Mesothelial cell of epicardium (in vitro differentiated cells): ENCODE measurements around the gene PLCB1. TPM values are rescaled to one million over a fixed set of nuclear protein-coding genes. Genes with fewer than 3 reads are reported as not detected.

Experiments
- DNase-seq, 2 experiments: peaks; one replicate each; pipeline ENCODE4 v3.0.0; 2021; ENCODE audit warnings: low spot score in 2 of 2; ENCODE audit not compliant: unreplicated experiment in 2 of 2
- H3K27ac Mint-ChIP-seq: 2 replicates; pipeline ENCODE4 v1.8.0; 2021; ENCODE audit warnings: mixed read lengths
- H3K27me3 Mint-ChIP-seq: 2 replicates; pipeline ENCODE4 v1.8.0; 2021; ENCODE audit warnings: low read depth, mixed read lengths
- H3K36me3 Mint-ChIP-seq: 2 replicates; pipeline ENCODE4 v1.8.0; 2021; ENCODE audit warnings: mixed read lengths
- H3K4me1 Mint-ChIP-seq: 2 replicates; pipeline ENCODE4 v1.8.0; 2021; ENCODE audit warnings: mixed read lengths
- H3K4me3 Mint-ChIP-seq: 2 replicates; pipeline ENCODE4 v1.8.0; 2021; ENCODE audit warnings: mild to moderate bottlenecking, moderate library complexity, mixed read lengths
- H3K9me3 Mint-ChIP-seq: 2 replicates; pipeline ENCODE4 v1.8.0; 2021; ENCODE audit warnings: mixed read lengths
- CTCF ChIP-seq: fragments of 200-600 bp; sonication (generic); IDR thresholded peaks from one replicate; pipeline ENCODE4 v1.5.0; 2021; ENCODE audit warnings: antibody characterized with exemption; ENCODE audit not compliant: unreplicated experiment
- total RNA-seq: library from RNA; stranded (reverse); gene quantifications from 3 replicates; pipeline ENCODE4 v1.2.1, GENCODE V29; 2021

Gene PLCB1
- total RNA-seq, 1 donor from 2014 or later = 41.5 TPM

- H3K27me3 Mint-ChIP-seq = no peaks in the 10 kb centered on the region
- no peak overlapping the region for H3K27ac Mint-ChIP-seq
- peaks cover 32% of the 10 kb centered on the region for H3K36me3 Mint-ChIP-seq
- no peak for DNase-seq
- peaks cover 29% of the 10 kb centered on the region for H3K9me3 Mint-ChIP-seq
- TF ChIP-seq CTCF = no peak
- H3K4me3 Mint-ChIP-seq = no peak overlapping the region
- no peaks in the 10 kb centered on the region for H3K4me1 Mint-ChIP-seq
These were observed 558.0 kb downstream of the PLCB1 start for GRCh38 chr20:8690074-8690473.

DNA sequence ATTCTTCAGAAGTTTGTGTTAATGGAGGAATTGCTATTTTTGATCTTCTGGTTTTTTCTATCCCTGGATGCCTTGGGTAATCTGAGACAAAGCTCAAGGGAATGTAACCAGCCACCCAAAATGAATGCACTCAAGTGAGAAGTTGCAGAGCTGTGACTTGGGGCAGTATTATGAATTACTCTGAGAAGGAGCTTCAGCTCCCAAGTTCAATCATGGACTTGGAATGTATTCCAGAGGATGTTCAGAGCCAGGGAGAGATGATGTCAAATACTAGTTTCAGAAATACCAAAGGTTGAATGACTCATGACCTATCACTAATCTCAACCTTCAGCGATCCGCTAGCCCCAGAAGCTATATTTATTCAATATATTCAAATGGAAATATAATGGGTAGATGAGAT, 561.6 kb downstream of the PLCB1 start:
- H3K4me1 Mint-ChIP-seq = no peaks in the 10 kb centered on the region
- no peak overlapping the region for H3K4me3 Mint-ChIP-seq
- TF ChIP-seq CTCF = no peak
- peaks cover 15% of the 10 kb centered on the region for H3K36me3 Mint-ChIP-seq
- no peaks in the 10 kb centered on the region for H3K27me3 Mint-ChIP-seq
- peaks cover 22% of the 10 kb centered on the region for H3K9me3 Mint-ChIP-seq
- no peak overlapping the region for H3K27ac Mint-ChIP-seq
- DNase-seq = no peak

DNA sequence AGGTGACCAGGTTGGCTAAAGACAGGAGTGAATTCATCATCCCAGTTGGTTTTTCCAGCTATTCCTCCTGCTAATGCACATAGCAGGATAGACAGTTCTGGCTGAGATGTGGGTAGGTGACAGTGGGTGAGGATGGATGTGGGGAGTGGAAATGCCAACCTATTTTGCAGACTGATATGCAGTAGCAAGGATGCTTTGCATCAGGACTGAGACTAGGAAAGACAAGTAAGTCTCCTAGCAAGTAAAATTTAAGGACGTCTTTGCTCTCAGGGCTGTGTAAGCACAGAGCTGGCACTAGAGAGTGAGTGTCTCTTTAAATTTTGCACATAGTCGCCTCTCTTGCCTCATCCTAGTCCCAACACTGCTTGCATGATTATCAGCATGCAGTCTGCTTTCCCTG, 568.7 kb downstream of the PLCB1 start:
- no peak overlapping the region for H3K4me3 Mint-ChIP-seq
- no peaks in the 10 kb centered on the region for H3K4me1 Mint-ChIP-seq
- H3K36me3 Mint-ChIP-seq = peaks cover 11% of the 10 kb centered on the region
- peaks cover 7% of the 10 kb centered on the region for H3K9me3 Mint-ChIP-seq
- no peak for TF ChIP-seq CTCF
- no peak for DNase-seq
- H3K27me3 Mint-ChIP-seq = no peaks in the 10 kb centered on the region
- no peak overlapping the region for H3K27ac Mint-ChIP-seq

DNA sequence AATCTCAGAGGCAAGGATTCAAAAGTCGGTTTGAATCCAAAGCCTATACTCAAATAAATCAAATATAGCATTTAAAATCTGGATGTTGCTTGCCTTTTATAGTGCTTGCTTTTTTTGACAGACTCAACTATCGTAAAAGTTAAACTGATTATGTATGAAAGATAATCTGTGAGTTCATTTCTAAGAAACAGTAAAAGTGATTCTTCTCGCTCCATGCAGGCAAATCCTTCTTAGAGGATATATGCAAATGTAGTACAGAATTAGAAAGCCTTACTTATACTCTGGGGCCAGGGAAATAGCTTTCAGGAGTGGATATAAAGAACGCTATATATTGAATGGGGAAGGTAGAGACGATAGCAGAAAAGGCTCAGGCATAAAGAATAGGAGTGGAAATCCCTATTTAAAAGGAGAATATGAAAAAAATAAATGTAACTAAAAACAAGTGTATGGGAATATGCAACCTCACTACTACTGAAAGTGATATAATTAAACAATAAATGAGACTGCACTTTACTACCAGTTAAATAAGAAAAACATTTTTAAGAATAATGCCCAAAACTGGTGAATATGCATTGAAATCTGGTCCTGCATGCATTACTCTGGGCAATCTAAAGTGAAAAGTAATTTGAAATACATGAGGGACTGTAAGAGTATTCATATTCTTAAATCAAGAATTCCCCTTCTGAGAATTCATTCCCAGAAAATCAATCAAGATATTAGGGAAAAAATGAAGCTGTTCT, 575.1 kb downstream of the PLCB1 start:
- Mint-ChIP-seq H3K27me3 (no peaks in the 10 kb centered on the region), H3K4me3 (no peak overlapping the region), H3K27ac (no peak overlapping the region), H3K36me3 (peaks cover 22% of the 10 kb centered on the region), H3K4me1 (no peaks in the 10 kb centered on the region), H3K9me3 (no peaks in the 10 kb centered on the region)
- no peak for DNase-seq
- TF ChIP-seq CTCF = no peak

DNA sequence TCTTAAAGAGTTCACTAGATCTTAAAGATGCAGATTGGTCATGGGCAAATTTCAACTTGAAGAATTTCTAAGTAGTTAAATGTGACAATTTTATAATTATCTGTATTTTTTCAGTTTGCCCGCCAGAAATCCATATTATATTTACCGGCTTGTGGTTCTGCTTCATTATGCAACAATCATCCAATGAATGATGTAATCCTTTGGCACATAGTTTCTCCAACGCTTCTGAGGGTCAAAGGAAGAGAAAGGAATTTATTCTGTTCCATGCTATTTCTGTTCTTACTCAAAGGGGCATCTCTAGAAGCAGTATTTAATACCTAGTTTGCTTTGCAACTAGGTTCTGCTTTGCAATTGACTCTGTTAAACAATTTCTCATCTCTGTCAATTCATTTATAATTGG, 577.6 kb downstream of the PLCB1 start:
- H3K27me3 Mint-ChIP-seq = no peaks in the 10 kb centered on the region
- H3K4me1 Mint-ChIP-seq = no peaks in the 10 kb centered on the region
- H3K36me3 Mint-ChIP-seq = peaks cover 22% of the 10 kb centered on the region
- no peak overlapping the region for H3K4me3 Mint-ChIP-seq
- H3K27ac Mint-ChIP-seq = no peak overlapping the region
- no peaks in the 10 kb centered on the region for H3K9me3 Mint-ChIP-seq
- DNase-seq = no peak
- TF ChIP-seq CTCF = no peak

- no peaks in the 10 kb centered on the region for H3K27me3 Mint-ChIP-seq
- no peaks in the 10 kb centered on the region for H3K4me1 Mint-ChIP-seq
- no peaks in the 10 kb centered on the region for H3K9me3 Mint-ChIP-seq
- H3K36me3 Mint-ChIP-seq = peaks cover 14% of the 10 kb centered on the region
- no peak for TF ChIP-seq CTCF
- DNase-seq = no peak
- H3K4me3 Mint-ChIP-seq = no peak overlapping the region
- no peak overlapping the region for H3K27ac Mint-ChIP-seq
These were observed 579.4 kb downstream of the PLCB1 start for GRCh38 chr20:8711501-8711900.
